AG09309 (cell line): ENCODE measurements around the gene KCNAB3.

Source experiments
- DNase-seq: peaks from one replicate; pipeline ENCODE4 v3.0.0-alpha.2; 2010; ENCODE audit warnings: low read depth
- H3K4me3 ChIP-seq: 2 replicates; pipeline ENCODE4 v1.5.1; 2011; ENCODE audit warnings: mild to moderate bottlenecking, low read depth, low read length, moderate library complexity; ENCODE audit not compliant: control insufficient read depth
- CTCF ChIP-seq: IDR thresholded peaks from 2 replicates; pipeline ENCODE4 v1.5.1; 2011; ENCODE audit warnings: mild to moderate bottlenecking, low read depth, low read length, inconsistent platforms; ENCODE audit not compliant: insufficient read depth, control insufficient read depth; ENCODE audit errors: missing control alignments

The KCNAB3 gene

GRCh38 chr17:7916385-7916682, 13.3 kb downstream of the KCNAB3 start:
- TF ChIP-seq CTCF = no peak
- DNase-seq = no peak
- peak overlapping the region; percentile 50 for H3K4me3 ChIP-seq

DNA sequence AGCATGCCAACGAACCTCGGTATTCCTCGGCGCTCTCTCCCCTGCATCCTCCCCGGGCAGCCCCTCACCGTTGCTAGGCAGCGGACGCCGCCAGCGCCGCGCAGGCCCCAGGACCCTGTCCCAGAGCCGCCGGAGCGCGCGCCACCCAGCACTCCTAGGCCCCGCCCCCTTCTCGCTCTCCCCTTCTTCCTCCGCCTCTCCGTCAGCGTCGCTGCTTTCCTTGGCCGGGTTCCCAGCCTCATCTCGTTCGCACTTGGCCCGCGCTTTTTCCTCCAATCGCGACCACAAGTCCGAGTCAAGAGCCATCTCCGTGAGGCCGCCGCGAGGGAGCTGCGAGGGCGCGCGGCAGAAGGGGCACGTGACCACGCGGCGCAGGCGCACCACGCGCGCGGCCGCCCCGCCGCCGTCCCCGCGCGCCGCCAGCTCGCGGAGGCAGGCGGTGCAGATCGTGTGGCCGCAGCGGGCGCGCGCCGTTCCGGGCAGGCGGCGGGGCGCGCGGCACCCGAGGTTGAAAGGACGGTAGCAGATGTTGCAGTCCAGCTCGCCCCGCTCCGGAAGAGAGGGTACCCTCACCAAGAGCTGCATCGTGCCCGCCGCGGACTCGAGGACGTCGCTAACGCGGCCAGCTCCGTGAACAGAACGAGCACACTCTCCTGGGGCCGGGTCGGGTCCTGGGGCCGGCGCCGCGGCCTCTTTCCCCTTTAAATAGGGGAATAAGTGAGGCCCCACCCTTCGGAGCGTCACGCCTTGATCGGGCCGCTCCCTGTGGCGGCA, 13.9 kb downstream of the KCNAB3 start, which contains the start of gene RNF227:
TSS of gene RNF227 (minus strand) at position 679 of the 774 bp plus-strand sequence. CDS start at position 585, 94 bp downstream.
- H3K4me3 ChIP-seq = peak within 1 kb of the TSS; percentile 50
- TF ChIP-seq CTCF = no peak
- peak; percentile 76 for DNase-seq

- peak overlapping the region; percentile 49 for H3K4me3 ChIP-seq
- TF ChIP-seq CTCF = no peak
- DNase-seq = no peak
These were observed 14.5 kb downstream of the KCNAB3 start for GRCh38 chr17:7915179-7915610.

GRCh38 chr17:7912927-7913524, 16.6 kb downstream of the KCNAB3 start:
- peak; percentile 79 for TF ChIP-seq CTCF
- DNase-seq = no peak
- no peak overlapping the region for H3K4me3 ChIP-seq

- no peak for DNase-seq
- no peak for TF ChIP-seq CTCF
These were observed 18.5 kb downstream of the KCNAB3 start for GRCh38 chr17:7911116-7911515.

GRCh38 chr17:7910711-7911110, 18.9 kb downstream of the KCNAB3 start:
- H3K4me3 ChIP-seq = no peak overlapping the region
- DNase-seq = no peak
- TF ChIP-seq CTCF = no peak

More at GRCh38 chr17:7911116-7911515, 18.5 kb downstream of the KCNAB3 start:
- no peak overlapping the region for H3K4me3 ChIP-seq
